ENCODE measurements around the gene ZNF212.

Gene ZNF212

DNA sequence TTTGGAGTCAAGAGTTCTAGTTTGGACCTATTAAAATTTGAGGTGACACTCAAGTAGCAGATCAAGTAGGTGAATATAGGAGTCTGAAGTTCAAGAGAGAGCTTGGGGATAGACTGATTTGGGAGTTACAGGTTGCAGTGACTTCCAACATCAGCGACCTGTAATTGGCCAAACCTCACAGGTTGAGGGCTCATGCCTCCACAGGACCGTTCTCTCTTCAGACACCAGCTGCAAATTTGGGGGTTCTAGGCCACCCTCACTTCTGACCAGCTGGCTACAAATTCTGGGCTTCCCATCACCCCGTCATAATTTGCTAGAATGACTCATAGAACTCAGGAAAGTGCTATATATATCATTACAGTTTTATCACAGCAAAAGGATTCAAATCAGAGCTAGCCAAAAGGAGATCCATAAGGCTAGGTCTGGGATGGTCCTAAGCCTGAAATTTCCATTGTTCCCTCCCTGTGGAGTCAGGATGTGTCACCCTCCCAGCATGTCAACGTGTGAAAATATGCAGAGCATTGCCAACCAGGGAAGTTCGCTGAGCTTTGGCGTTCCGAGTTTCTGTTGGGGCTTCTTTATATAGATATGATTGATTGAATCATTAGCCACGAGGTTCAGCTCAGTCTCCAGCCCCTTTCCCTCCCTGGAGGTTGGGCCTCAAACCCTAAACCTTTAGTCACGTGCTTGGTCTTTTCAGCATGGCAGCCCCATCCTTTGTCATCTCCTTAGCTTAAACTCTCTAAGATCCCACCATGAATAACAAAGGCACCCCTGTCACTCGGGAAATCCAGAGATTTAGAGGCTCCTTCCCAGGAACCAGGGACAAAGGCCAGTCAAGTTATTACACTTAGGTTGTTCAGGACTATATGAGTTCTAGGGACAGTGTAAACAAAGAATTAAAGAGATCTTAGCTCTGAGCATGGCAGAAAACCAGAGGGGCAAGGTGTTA is 20.7 kb upstream of the ZNF212 start:
- DNase-seq (ENCODE audit: extremely low spot score) = no peak
- ChIA-PET CTCF (interaction anchor here (1.2 to 1.3 kb wide), 2 partner anchors 16 to 43 kb away, joined by 3 read pairs; partner anchors contain the start of gene ZNF783), POLR2A (no interaction called here)
- TF ChIP-seq, protein P1, sequence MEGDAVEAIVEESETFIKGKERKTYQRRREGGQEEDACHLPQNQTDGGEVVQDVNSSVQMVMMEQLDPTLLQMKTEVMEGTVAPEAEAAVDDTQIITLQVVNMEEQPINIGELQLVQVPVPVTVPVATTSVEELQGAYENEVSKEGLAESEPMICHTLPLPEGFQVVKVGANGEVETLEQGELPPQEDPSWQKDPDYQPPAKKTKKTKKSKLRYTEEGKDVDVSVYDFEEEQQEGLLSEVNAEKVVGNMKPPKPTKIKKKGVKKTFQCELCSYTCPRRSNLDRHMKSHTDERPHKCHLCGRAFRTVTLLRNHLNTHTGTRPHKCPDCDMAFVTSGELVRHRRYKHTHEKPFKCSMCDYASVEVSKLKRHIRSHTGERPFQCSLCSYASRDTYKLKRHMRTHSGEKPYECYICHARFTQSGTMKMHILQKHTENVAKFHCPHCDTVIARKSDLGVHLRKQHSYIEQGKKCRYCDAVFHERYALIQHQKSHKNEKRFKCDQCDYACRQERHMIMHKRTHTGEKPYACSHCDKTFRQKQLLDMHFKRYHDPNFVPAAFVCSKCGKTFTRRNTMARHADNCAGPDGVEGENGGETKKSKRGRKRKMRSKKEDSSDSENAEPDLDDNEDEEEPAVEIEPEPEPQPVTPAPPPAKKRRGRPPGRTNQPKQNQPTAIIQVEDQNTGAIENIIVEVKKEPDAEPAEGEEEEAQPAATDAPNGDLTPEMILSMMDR (IDR thresholded peaks at IDR 0.05; ENCODE audit: control extremely low read depth, extremely low read depth, low read depth, missing control alignments) = no peak

DNA sequence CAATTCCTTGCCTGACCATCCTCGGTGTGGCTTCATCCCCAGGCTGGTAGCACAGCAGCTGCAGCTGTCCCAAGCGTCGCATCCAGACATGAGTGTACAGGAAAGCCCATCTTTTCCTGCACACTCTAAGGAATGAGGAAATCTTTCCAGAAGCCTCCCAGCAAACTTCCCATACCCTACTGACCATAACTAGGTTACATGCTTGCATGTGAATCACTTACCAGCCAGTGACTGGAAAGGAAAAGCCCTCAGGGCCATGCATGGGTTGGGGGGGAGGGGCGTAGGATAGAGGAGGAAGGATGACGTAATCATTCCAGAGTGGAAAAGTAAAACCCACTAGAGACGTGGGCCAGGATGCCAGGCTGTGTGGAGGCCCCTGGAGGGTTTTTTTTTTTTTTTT is 18.9 kb upstream of the ZNF212 start:
- no peak for DNase-seq (ENCODE audit: extremely low spot score)
- ChIA-PET CTCF (no interaction called here), POLR2A (no interaction called here)
- TF ChIP-seq, protein P1 (IDR thresholded peaks at IDR 0.05; ENCODE audit: control extremely low read depth, extremely low read depth, low read depth, missing control alignments) = no peak

DNA sequence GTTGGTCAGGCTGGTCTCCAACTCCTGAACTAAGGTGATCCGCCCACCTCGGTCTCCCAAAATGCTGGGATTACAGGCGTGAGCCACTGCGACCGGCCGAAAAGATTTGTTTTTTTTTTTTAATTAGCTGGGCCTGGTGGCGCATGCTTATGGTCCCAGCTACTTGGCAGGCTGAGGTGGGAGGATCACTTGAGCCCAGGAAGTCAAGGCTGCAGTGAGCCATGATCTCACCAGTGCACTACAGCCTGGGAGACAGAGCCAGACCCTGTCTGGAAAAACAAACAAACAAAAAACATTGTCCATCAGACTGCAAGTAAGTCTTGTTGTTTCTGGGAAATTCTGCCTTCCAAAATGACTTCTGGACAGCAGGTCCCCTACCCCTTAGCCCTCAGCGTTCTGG is 16.3 kb upstream of the ZNF212 start:
- no peak for DNase-seq (ENCODE audit: extremely low spot score)
- ChIA-PET CTCF (interaction anchor here (1.6 to 2.2 kb wide), 2 partner anchors 12 to 200 kb away, joined by 3 to 5 read pairs; no protein-coding TSS in a partner anchor), POLR2A (no interaction called here)
- TF ChIP-seq, protein P1 (IDR thresholded peaks at IDR 0.05; ENCODE audit: control extremely low read depth, extremely low read depth, low read depth, missing control alignments) = no peak

DNA sequence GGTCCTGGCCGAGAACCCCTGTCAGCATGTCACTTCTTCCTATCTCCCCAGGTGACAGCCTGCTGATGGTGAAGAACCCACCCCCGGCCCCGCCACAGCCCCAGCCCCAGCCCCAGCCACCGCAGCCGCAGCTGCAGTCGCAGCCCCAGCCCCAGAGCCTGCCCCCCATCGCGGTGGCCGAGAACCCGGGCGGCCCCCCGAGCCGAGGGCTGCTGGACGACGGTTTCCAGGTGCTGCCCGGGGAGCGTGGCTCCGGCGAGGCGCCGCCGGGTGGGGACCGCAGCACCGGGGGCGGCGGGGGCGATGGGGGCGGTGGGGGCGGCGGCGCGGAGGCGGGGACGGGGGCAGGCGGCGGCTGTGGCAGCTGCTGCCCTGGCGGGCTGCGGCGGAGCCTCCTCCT is 15.7 kb upstream of the ZNF212 start:
- TF ChIP-seq, protein P1 (IDR thresholded peaks at IDR 0.05; ENCODE audit: control extremely low read depth, extremely low read depth, low read depth, missing control alignments) = no peak
- ChIA-PET CTCF (interaction anchor here (1.6 to 2.2 kb wide), 2 partner anchors 13 to 199 kb away, joined by 3 to 5 read pairs; no protein-coding TSS in a partner anchor), POLR2A (no interaction called here)
- no peak for DNase-seq (ENCODE audit: extremely low spot score)

DNA sequence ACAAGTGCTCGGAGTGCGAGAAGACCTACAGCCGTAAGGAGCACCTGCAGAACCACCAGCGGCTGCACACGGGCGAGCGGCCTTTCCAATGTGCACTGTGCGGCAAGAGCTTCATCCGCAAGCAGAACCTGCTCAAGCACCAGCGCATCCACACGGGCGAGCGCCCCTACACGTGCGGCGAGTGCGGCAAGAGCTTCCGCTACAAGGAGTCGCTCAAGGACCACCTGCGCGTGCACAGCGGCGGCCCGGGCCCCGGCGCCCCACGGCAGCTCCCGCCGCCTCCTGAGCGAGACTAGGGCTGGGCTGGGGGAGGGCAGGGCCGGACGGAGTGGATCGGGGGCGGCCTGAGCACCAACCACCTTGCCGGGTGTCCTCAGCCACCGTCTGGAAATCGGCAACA is 15.1 kb upstream of the ZNF212 start:
- no peak for DNase-seq (ENCODE audit: extremely low spot score)
- ChIA-PET CTCF (interaction anchor here (1.6 to 2.2 kb wide), 2 partner anchors 13 to 199 kb away, joined by 3 to 5 read pairs; no protein-coding TSS in a partner anchor), POLR2A (no interaction called here)
- TF ChIP-seq, protein P1 (IDR thresholded peaks at IDR 0.05; ENCODE audit: control extremely low read depth, extremely low read depth, low read depth, missing control alignments) = no peak

DNA sequence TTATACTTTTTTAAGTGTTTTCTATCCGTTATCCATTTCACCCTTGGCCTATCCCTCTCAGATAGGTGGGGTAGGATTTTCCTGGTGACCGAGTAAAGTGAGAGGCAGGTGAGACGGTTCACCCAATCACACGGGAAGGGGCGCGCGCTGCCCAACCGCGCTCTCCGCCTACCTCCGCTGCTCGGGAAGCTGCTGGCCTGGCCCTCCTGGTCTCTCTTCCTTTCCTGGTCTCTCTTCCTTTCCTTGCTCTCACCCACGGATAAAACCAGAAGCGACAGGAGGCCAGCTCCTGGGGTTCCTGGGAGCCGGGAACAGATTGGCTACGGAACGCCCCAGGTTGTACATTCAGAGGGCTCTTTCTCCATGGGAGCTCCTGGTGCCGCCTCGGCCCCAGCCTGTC is 14.3 kb upstream of the ZNF212 start:
- TF ChIP-seq, protein P1 (IDR thresholded peaks at IDR 0.05; ENCODE audit: control extremely low read depth, extremely low read depth, low read depth, missing control alignments) = no peak
- ChIA-PET CTCF (no interaction called here), POLR2A (no interaction called here)
- no peak for DNase-seq (ENCODE audit: extremely low spot score)

Data from GM10248 (cell line).